ENCODE measurements around the gene CDK6. TPM values are rescaled to one million over a fixed set of nuclear protein-coding genes. Genes with fewer than 3 reads are reported as not detected.

The CDK6 gene
- total and polyA plus RNA-seq, 2 experiments from 2014 or later: 7.4 to 23.7 TPM

DNA sequence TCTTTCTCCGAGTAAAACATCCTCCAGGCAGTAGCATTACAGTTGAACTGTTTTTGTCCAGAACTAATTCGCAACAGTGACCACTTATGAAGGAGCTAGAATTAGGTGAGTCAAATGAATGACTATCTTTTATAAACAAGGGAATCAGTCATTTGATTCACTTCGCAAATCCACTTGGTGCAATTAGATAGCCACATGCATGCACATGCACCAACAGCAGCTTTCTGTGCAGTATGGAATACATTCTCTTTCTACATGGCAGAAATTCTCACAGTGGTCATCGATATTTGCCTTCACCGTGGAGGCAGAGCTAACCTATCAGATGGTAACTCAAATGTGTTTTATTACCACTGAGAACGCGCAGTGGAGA, 118.8 kb downstream of the CDK6 start (continued):
- TF ChIP-seq, protein P1, sequence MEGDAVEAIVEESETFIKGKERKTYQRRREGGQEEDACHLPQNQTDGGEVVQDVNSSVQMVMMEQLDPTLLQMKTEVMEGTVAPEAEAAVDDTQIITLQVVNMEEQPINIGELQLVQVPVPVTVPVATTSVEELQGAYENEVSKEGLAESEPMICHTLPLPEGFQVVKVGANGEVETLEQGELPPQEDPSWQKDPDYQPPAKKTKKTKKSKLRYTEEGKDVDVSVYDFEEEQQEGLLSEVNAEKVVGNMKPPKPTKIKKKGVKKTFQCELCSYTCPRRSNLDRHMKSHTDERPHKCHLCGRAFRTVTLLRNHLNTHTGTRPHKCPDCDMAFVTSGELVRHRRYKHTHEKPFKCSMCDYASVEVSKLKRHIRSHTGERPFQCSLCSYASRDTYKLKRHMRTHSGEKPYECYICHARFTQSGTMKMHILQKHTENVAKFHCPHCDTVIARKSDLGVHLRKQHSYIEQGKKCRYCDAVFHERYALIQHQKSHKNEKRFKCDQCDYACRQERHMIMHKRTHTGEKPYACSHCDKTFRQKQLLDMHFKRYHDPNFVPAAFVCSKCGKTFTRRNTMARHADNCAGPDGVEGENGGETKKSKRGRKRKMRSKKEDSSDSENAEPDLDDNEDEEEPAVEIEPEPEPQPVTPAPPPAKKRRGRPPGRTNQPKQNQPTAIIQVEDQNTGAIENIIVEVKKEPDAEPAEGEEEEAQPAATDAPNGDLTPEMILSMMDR (conservative IDR thresholded peaks at IDR 0.05; ENCODE audit: low read depth in 2 of 2): no peak
- no peak for TF ChIP-seq CREB1 (CRISPR knock-in tag; IDR thresholded peaks at IDR 0.05; ENCODE audit: low read depth)
- no peak for TF ChIP-seq STAT1 (IDR thresholded peaks at IDR 0.05; ENCODE audit: unreplicated experiment)
- TF ChIP-seq ZNF114 (CRISPR knock-in tag; IDR thresholded peaks at IDR 0.05): no peak

DNA sequence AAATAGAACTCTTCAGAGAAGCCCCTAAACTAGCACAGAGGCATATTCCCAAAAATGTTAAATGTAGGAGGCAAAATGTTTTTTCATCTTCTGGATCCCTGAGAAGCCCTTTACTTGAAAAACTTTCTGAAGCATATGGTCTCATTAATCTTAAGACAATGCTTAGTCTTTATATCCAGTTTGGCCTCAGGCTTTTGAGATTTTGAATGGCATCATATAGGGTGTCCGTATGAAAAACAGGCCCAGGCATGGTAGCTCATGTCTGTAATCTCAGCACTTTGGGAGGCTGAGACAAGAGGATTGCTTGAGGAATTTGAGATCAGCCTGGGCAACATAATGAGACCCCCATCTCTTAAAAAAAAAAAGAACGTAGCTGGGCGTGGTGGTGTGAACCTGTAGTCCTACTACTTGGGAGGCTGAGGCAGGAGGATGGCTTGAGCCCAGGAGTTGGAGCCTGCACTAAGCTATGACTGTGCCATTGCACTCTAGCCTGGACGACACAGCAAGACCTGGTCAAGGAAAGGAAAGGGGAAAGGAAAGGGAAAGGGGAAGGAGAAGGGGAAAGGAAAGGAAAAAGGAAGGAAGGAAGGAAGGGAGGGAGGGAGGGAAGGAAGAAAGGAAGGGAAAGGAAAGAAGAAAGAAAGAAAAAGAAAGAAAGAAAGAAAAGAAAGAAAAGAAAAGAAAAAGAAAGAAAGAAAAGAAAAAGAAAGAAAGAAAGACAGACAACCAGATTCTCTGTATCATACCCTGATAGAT, 119.4 kb downstream of the CDK6 start:
- Mint-ChIP-seq H3K4me3 (no peak overlapping the region), H3K36me3 (ENCODE audit: low read depth) (no peaks in the 10 kb centered on the region), H3K4me1 (peaks cover 11% of the 10 kb centered on the region; the same call in 2 of the 3 replicates), H3K27me3 (ENCODE audit: insufficient read depth, low read depth, poor library complexity) (no peaks in the 10 kb centered on the region), H3K9me3 (no peaks in the 10 kb centered on the region), H3K27ac (no peak overlapping the region)
- Histone ChIP-seq H3K79me2 (replicated peaks; ENCODE audit: insufficient read depth) (no peaks in the 10 kb centered on the region), H3K9me2 (ENCODE audit: insufficient read depth) (no peaks in the 10 kb centered on the region), H4K20me1 (replicated peaks; ENCODE audit: insufficient read depth) (no peaks in the 10 kb centered on the region), H3K27me3 (ENCODE audit: insufficient read depth) (no peaks in the 10 kb centered on the region), H2AFZ (no peak overlapping the region), H3F3A (replicated peaks; ENCODE audit: low read depth) (no peaks in the 10 kb centered on the region), H3K4me2 (no peak overlapping the region), H3K4me1 (ENCODE audit: insufficient read depth) (peaks cover 4% of the 10 kb centered on the region; the same call in 1 of the 2 replicates), H3K36me3 (ENCODE audit: insufficient read depth) (no peaks in the 10 kb centered on the region), H3K27ac (ENCODE audit: low read depth) (no peak overlapping the region), H3K4me3 (no peak overlapping the region)
- ATAC-seq (no peak), DNase-seq (ENCODE audit: low spot score) (no peak)
- TF ChIP-seq NANOG (IDR thresholded peaks at IDR 0.05; ENCODE audit: borderline replicate concordance) (no peak), EZH2phosphoT487 (IDR thresholded peaks at IDR 0.05; ENCODE audit: unreplicated experiment) (no peak), ZNF114 (CRISPR knock-in tag; IDR thresholded peaks at IDR 0.05) (no peak), JUNB (IDR thresholded peaks at IDR 0.05; ENCODE audit: unreplicated experiment) (no peak), POLR2AphosphoS5 (IDR thresholded peaks at IDR 0.05; ENCODE audit: low read depth) (no peak)
- TF ChIP-seq, protein P1 (conservative IDR thresholded peaks at IDR 0.05; ENCODE audit: low read depth in 2 of 2): no peak
- TF ChIP-seq, protein P2, sequence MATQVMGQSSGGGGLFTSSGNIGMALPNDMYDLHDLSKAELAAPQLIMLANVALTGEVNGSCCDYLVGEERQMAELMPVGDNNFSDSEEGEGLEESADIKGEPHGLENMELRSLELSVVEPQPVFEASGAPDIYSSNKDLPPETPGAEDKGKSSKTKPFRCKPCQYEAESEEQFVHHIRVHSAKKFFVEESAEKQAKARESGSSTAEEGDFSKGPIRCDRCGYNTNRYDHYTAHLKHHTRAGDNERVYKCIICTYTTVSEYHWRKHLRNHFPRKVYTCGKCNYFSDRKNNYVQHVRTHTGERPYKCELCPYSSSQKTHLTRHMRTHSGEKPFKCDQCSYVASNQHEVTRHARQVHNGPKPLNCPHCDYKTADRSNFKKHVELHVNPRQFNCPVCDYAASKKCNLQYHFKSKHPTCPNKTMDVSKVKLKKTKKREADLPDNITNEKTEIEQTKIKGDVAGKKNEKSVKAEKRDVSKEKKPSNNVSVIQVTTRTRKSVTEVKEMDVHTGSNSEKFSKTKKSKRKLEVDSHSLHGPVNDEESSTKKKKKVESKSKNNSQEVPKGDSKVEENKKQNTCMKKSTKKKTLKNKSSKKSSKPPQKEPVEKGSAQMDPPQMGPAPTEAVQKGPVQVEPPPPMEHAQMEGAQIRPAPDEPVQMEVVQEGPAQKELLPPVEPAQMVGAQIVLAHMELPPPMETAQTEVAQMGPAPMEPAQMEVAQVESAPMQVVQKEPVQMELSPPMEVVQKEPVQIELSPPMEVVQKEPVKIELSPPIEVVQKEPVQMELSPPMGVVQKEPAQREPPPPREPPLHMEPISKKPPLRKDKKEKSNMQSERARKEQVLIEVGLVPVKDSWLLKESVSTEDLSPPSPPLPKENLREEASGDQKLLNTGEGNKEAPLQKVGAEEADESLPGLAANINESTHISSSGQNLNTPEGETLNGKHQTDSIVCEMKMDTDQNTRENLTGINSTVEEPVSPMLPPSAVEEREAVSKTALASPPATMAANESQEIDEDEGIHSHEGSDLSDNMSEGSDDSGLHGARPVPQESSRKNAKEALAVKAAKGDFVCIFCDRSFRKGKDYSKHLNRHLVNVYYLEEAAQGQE (IDR thresholded peaks at IDR 0.05; ENCODE audit: unreplicated experiment): no peak
- TF ChIP-seq, protein P3, sequence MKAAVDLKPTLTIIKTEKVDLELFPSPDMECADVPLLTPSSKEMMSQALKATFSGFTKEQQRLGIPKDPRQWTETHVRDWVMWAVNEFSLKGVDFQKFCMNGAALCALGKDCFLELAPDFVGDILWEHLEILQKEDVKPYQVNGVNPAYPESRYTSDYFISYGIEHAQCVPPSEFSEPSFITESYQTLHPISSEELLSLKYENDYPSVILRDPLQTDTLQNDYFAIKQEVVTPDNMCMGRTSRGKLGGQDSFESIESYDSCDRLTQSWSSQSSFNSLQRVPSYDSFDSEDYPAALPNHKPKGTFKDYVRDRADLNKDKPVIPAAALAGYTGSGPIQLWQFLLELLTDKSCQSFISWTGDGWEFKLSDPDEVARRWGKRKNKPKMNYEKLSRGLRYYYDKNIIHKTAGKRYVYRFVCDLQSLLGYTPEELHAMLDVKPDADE (IDR thresholded peaks at IDR 0.05): no peak
